SJSA1 (cell line): ENCODE data around the gene ZDHHC3. TPM values are rescaled to one million over a fixed set of nuclear protein-coding genes. Genes with fewer than 3 reads are reported as not detected.
"Not testable (repeated sequence)": the region's sequence is repeated elsewhere in the genome, so short reads cannot be mapped to it uniquely, and the experiment has no call there.

Experiments
- DNase-seq, 2 experiments: peaks; one replicate each; pipeline ENCODE4 v3.0.0-alpha.2; 2015 to 2020; ENCODE audit warnings: low spot score in 2 of 2, low read depth in 1 of 2
- H3K27ac ChIP-seq: fragments of 250-450 bp; sonication (Bioruptor Pico); 2 replicates; pipeline ENCODE4 v1.5.1; 2020; ENCODE audit warnings: mild to moderate bottlenecking, moderate library complexity
- H3K27me3 ChIP-seq: fragments of 250-450 bp; sonication (Bioruptor Pico); replicated peaks from 2 replicates; pipeline ENCODE4 v1.5.1; 2020; ENCODE audit warnings: mild to moderate bottlenecking, moderate library complexity
- H3K36me3 ChIP-seq: fragments of 250-450 bp; sonication (Bioruptor Pico); 2 replicates; pipeline ENCODE4 v1.5.1; 2020; ENCODE audit warnings: mild to moderate bottlenecking
- H3K4me1 ChIP-seq: fragments of 250-450 bp; sonication (Bioruptor Pico); replicated peaks from 2 replicates; pipeline ENCODE4 v1.6.1; 2021; ENCODE audit warnings: mild to moderate bottlenecking
- H3K4me3 ChIP-seq: fragments of 250-450 bp; sonication (Bioruptor Pico); 2 replicates; pipeline ENCODE4 v1.5.1; 2020; ENCODE audit warnings: mild to moderate bottlenecking
- H3K9me3 ChIP-seq: fragments of 250-450 bp; sonication (Bioruptor Pico); replicated peaks from 2 replicates; pipeline ENCODE4 v1.5.1; 2020; ENCODE audit warnings: mild to moderate bottlenecking
- total RNA-seq: library from RNA; depleted of rRNA; stranded (reverse); fragments of >200 nt; shearing (Covaris generic); gene quantifications from 2 replicates; pipeline ENCODE4 v1.2.3, GENCODE V29; 2014

The ZDHHC3 gene
- total RNA-seq, 1 experiment from 2014 or later: 48.8 TPM

GRCh38 chr3:44950275-44950734 lies 25.7 kb downstream of the ZDHHC3 start:
- H3K27me3 ChIP-seq: no peaks in the 10 kb centered on the region
- H3K4me3 ChIP-seq: no peak overlapping the region

GRCh38 chr3:44949770-44950169 lies 26.2 kb downstream of the ZDHHC3 start:
- H3K4me1 ChIP-seq, DNase-seq, H3K4me3 ChIP-seq: not testable (repeated sequence)

More at GRCh38 chr3:44950275-44950734, 25.7 kb downstream of the ZDHHC3 start:
- no peak overlapping the region for H3K27ac ChIP-seq
- H3K36me3 ChIP-seq: no peaks in the 10 kb centered on the region
- no peaks in the 10 kb centered on the region for H3K9me3 ChIP-seq
- DNase-seq: no peak
- H3K4me1 ChIP-seq: 0 out of 2 replicates have a peak, but pooled peaks cover 3% of the 10 kb centered on the region

GRCh38 chr3:44948239-44948638 lies 27.7 kb downstream of the ZDHHC3 start:
- no peak for DNase-seq
- H3K9me3 ChIP-seq: no peaks in the 10 kb centered on the region
- H3K36me3 ChIP-seq: peaks cover 4% of the 10 kb centered on the region; the same call in 1 of the 2 replicates
- H3K4me1 ChIP-seq: no peaks in the 10 kb centered on the region
- H3K4me3 ChIP-seq: no peak overlapping the region
- H3K27ac ChIP-seq: no peak overlapping the region
- H3K27me3 ChIP-seq: no peaks in the 10 kb centered on the region

More at GRCh38 chr3:44949770-44950169, 26.2 kb downstream of the ZDHHC3 start:
- not testable (repeated sequence) for H3K36me3 ChIP-seq, H3K9me3 ChIP-seq, H3K27me3 ChIP-seq, H3K27ac ChIP-seq

GRCh38 chr3:44942202-44942921 lies 33.6 kb downstream of the ZDHHC3 start:
- Histone ChIP-seq H3K9me3 (no peaks in the 10 kb centered on the region), H3K4me3 (no peak overlapping the region), H3K27me3 (no peaks in the 10 kb centered on the region), H3K4me1 (peaks cover 19% of the 10 kb centered on the region), H3K36me3 (peaks cover 36% of the 10 kb centered on the region), H3K27ac (no peak overlapping the region)
- peak in 1 of 2 experiments; percentile 37 for DNase-seq

- H3K36me3 ChIP-seq: peaks cover 41% of the 10 kb centered on the region
- H3K4me1 ChIP-seq: peaks cover 19% of the 10 kb centered on the region
- DNase-seq: peak in 1 of 2 experiments; percentile 37
- no peaks in the 10 kb centered on the region for H3K9me3 ChIP-seq
- H3K27ac ChIP-seq: no peak overlapping the region
- H3K27me3 ChIP-seq: no peaks in the 10 kb centered on the region
- no peak overlapping the region for H3K4me3 ChIP-seq
These were observed 36.4 kb downstream of the ZDHHC3 start for GRCh38 chr3:44939581-44940036.

GRCh38 chr3:44932986-44933944 lies 42.7 kb downstream of the ZDHHC3 start:
- peaks cover 31% of the 10 kb centered on the region for H3K36me3 ChIP-seq
- H3K27ac ChIP-seq: no peak overlapping the region
- no peak overlapping the region for H3K4me3 ChIP-seq
- H3K9me3 ChIP-seq: no peaks in the 10 kb centered on the region
- DNase-seq: no peak
- H3K4me1 ChIP-seq: no peaks in the 10 kb centered on the region
- H3K27me3 ChIP-seq: no peaks in the 10 kb centered on the region

GRCh38 chr3:44932271-44932670 lies 43.7 kb downstream of the ZDHHC3 start:
- Histone ChIP-seq H3K4me3 (no peak overlapping the region), H3K9me3 (no peaks in the 10 kb centered on the region), H3K4me1 (no peaks in the 10 kb centered on the region), H3K27ac (no peak overlapping the region), H3K27me3 (no peaks in the 10 kb centered on the region), H3K36me3 (peaks cover 25% of the 10 kb centered on the region)
- no peak for DNase-seq

- DNase-seq: no peak
- no peak overlapping the region for H3K27ac ChIP-seq
- H3K4me1 ChIP-seq: no peaks in the 10 kb centered on the region
- H3K27me3 ChIP-seq: no peaks in the 10 kb centered on the region
- H3K36me3 ChIP-seq: peaks cover 25% of the 10 kb centered on the region
- no peak overlapping the region for H3K4me3 ChIP-seq
- H3K9me3 ChIP-seq: no peaks in the 10 kb centered on the region
These were observed 44.2 kb downstream of the ZDHHC3 start for GRCh38 chr3:44931791-44932190.

GRCh38 chr3:44930911-44931310 lies 45.1 kb downstream of the ZDHHC3 start:
- H3K4me1 ChIP-seq: no peaks in the 10 kb centered on the region
- H3K36me3 ChIP-seq: peaks cover 19% of the 10 kb centered on the region
- H3K27me3 ChIP-seq: no peaks in the 10 kb centered on the region
- H3K4me3 ChIP-seq: no peak overlapping the region
- H3K9me3 ChIP-seq: no peaks in the 10 kb centered on the region
- H3K27ac ChIP-seq: no peak overlapping the region
- no peak for DNase-seq

- Histone ChIP-seq H3K27me3 (no peaks in the 10 kb centered on the region), H3K27ac (no peak overlapping the region), H3K4me3 (no peak overlapping the region), H3K36me3 (peaks cover 19% of the 10 kb centered on the region), H3K9me3 (no peaks in the 10 kb centered on the region), H3K4me1 (no peaks in the 10 kb centered on the region)
- no peak for DNase-seq
These were observed 46.2 kb downstream of the ZDHHC3 start for GRCh38 chr3:44929782-44930181.

- DNase-seq: no peak
- Histone ChIP-seq H3K4me1 (no peaks in the 10 kb centered on the region), H3K36me3 (peaks cover 14% of the 10 kb centered on the region), H3K4me3 (no peak overlapping the region), H3K9me3 (no peaks in the 10 kb centered on the region), H3K27me3 (no peaks in the 10 kb centered on the region), H3K27ac (no peak overlapping the region)
These were observed 48.6 kb downstream of the ZDHHC3 start for GRCh38 chr3:44927371-44927770.

GRCh38 chr3:44926921-44927320 lies 49.1 kb downstream of the ZDHHC3 start:
- no peak for DNase-seq
- Histone ChIP-seq H3K27me3 (no peaks in the 10 kb centered on the region), H3K4me1 (no peaks in the 10 kb centered on the region), H3K4me3 (no peak overlapping the region), H3K27ac (no peak overlapping the region), H3K36me3 (peaks cover 10% of the 10 kb centered on the region), H3K9me3 (no peaks in the 10 kb centered on the region)

- Histone ChIP-seq H3K4me1 (no peaks in the 10 kb centered on the region), H3K27me3 (no peaks in the 10 kb centered on the region), H3K9me3 (no peaks in the 10 kb centered on the region), H3K27ac (no peak overlapping the region), H3K4me3 (no peak overlapping the region), H3K36me3 (peaks cover 4% of the 10 kb centered on the region)
- DNase-seq: no peak
These were observed 49.8 kb downstream of the ZDHHC3 start for GRCh38 chr3:44926172-44926571.
